ENCODE measurements around the gene ZMYND10. TPM values are rescaled to one million over a fixed set of nuclear protein-coding genes. Genes with fewer than 3 reads are reported as not detected.

ZMYND10 gene
- total and polyA plus RNA-seq, 9 of the 15 experiments (the other 6 are each of a cell fraction or from before 2014, with no cell fraction given) = 0.20 to 2.8 (median 0.70) TPM

GRCh38 chr3:50350213-50350526 is 4.6 kb upstream of the ZMYND10 start:
- 0% methylated on average over 7 of the region's 7 CpGs for WGBS (ENCODE audit: insufficient coverage, low coverage, missing lambda C conversion rate)
- H3K4me3 ChIP-seq = peak overlapping the region; percentile 72
- intact Hi-C loops (cut with micrococcal nuclease) (no loop called here), in situ Hi-C loops (cut with MboI) (no loop called here)
- peak overlapping the region; percentile 86 for H3K4me2 ChIP-seq (ENCODE audit: insufficient read depth, low read length)
- ChIA-PET POLR2A (interaction anchor here (0.6 to 1.6 kb wide), 8 partner anchors 9 to 53 kb away, joined by 3 to 12 read pairs (median 3); partner anchors contain the start of genes HYAL3, NAA80, RASSF1 and TMEM115), CTCF (ENCODE audit: low intra/inter-chr PET ratio) (no interaction called here)
- DNase-seq (ENCODE audit: extremely low read depth in 1 of 4, low spot score in 3 of 4) (no peak), FAIRE-seq (no peak), ATAC-seq (no peak; the same call in 2 of the 3 replicates)
- peaks cover 26% of the 10 kb centered on the region for H3K79me2 ChIP-seq (ENCODE audit: control insufficient read depth, insufficient read depth, low read length)
- peak overlapping the region; percentile 77 for H3K27ac ChIP-seq (ENCODE audit: extremely low read depth, low read depth, low read length)
- TSS peak; percentile 60 for BruUV-seq (replicated peaks)
- H3K9me3 ChIP-seq (replicated peaks; ENCODE audit: control insufficient read depth, insufficient read depth, low read depth, low read length) = no peaks in the 10 kb centered on the region; the same call in 1 of the 2 replicates
- H2AFZ ChIP-seq (ENCODE audit: low read depth, low read length) = peak overlapping the region; percentile 98
- H3K4me1 ChIP-seq (replicated peaks in 1 of 2; ENCODE audit: control insufficient read depth in 2 of 2, insufficient read depth in 2 of 2, low read length in 2 of 2) = peaks cover 11 to 49% of the 10 kb centered on the region in 2 experiments; a peak in 4 of 5 replicates
- H3K9ac ChIP-seq (ENCODE audit: insufficient read depth in 1 of 2, low read depth in 2 of 2, low read length in 2 of 2) = peak overlapping the region; percentile 73 to 93
- TF ChIP-seq SP1 (CRISPR knock-in tag; IDR thresholded peaks at IDR 0.05) = no peak
- TF ChIP-seq MEF2A (IDR thresholded peaks at IDR 0.05; ENCODE audit: control insufficient read depth, low read depth, low read length) = 0 out of 2 replicates have a peak, but pooled peaks have one; percentile 40
- H3K27me3 ChIP-seq (ENCODE audit: control insufficient read depth in 2 of 2, insufficient read depth in 2 of 2, low read length in 2 of 2) = no peaks in the 10 kb centered on the region
- H3K9me1 ChIP-seq (ENCODE audit: control insufficient read depth, insufficient read depth, low read length) = peaks cover under 1% of the 10 kb centered on the region
- no peaks in the 10 kb centered on the region; the same call in 1 of the 2 replicates for H4K20me1 ChIP-seq (replicated peaks; ENCODE audit: control insufficient read depth, insufficient read depth, low read length)
- peaks cover 44% of the 10 kb centered on the region; the same call in 2 of the 3 replicates for H3K36me3 ChIP-seq (ENCODE audit: control insufficient read depth, insufficient read depth, low read length)

GRCh38 chr3:50347187-50347813 is 1.8 kb upstream of the ZMYND10 start:
- Histone ChIP-seq H3K4me2 (ENCODE audit: insufficient read depth, low read length) (no peak overlapping the region), H3K9me3 (replicated peaks; ENCODE audit: control insufficient read depth, insufficient read depth, low read depth, low read length) (no peaks in the 10 kb centered on the region; the same call in 1 of the 2 replicates), H3K9me1 (ENCODE audit: control insufficient read depth, insufficient read depth, low read length) (peaks cover 3% of the 10 kb centered on the region), H3K36me3 (ENCODE audit: control insufficient read depth, insufficient read depth, low read length) (peaks cover 19% of the 10 kb centered on the region; the same call in 2 of the 3 replicates), H3K27ac (ENCODE audit: extremely low read depth, low read depth, low read length) (no peak overlapping the region), H3K27me3 (ENCODE audit: control insufficient read depth in 2 of 2, insufficient read depth in 2 of 2, low read length in 2 of 2) (no peaks in the 10 kb centered on the region), H4K20me1 (replicated peaks; ENCODE audit: control insufficient read depth, insufficient read depth, low read length) (no peaks in the 10 kb centered on the region), H3K4me1 (replicated peaks in 1 of 2; ENCODE audit: control insufficient read depth in 2 of 2, insufficient read depth in 2 of 2, low read length in 2 of 2) (peaks cover 18 to 47% of the 10 kb centered on the region in 2 experiments; a peak in 4 of 5 replicates), H3K79me2 (ENCODE audit: control insufficient read depth, insufficient read depth, low read length) (peaks cover 26% of the 10 kb centered on the region), H3K4me3 (no peak overlapping the region), H2AFZ (ENCODE audit: low read depth, low read length) (no peak overlapping the region), H3K9ac (ENCODE audit: insufficient read depth in 1 of 2, low read depth in 2 of 2, low read length in 2 of 2) (no peak overlapping the region)
- BruUV-seq (replicated peaks) = no TSS peak
- in situ Hi-C loops (cut with MboI) = no loop called here
- 25% methylated on average over 11 of the region's 14 CpGs for WGBS (ENCODE audit: insufficient coverage, low coverage, missing lambda C conversion rate)
- ATAC-seq (peak; percentile 8; the same call in 1 of the 3 replicates), DNase-seq (ENCODE audit: extremely low read depth in 1 of 4, low spot score in 3 of 4) (peak in 3 of 4 experiments; percentile 31 to 74 (median 62)), FAIRE-seq (peak; percentile 91)
- POLR2A ChIA-PET = interaction anchor here (0.6 to 1.7 kb wide), 2 partner anchors 10 to 47 kb away, joined by 4 to 5 read pairs; no protein-coding TSS in a partner anchor
- intact Hi-C loops (cut with micrococcal nuclease) = loop anchor here (5.0 kb wide), 1 partner anchor 195 kb away; no protein-coding TSS in a partner anchor
- CTCF ChIA-PET (ENCODE audit: low intra/inter-chr PET ratio) = interaction anchor here (0.6 to 1.3 kb wide), 3 partner anchors 72 to 203 kb away, joined by 3 to 10 read pairs (median 4); no protein-coding TSS in a partner anchor
- TF ChIP-seq MBD2 (IDR thresholded peaks at IDR 0.05; ENCODE audit: borderline replicate concordance, low read depth) (no peak), NRF1 (conservative IDR thresholded peaks at IDR 0.05 in 1 of 2, IDR thresholded peaks at IDR 0.05 in 1 of 2) (no peak), COPS2 (conservative IDR thresholded peaks at IDR 0.05) (no peak), THAP7 (CRISPR knock-in tag; IDR thresholded peaks at IDR 0.05) (no peak), JUN (IDR thresholded peaks at IDR 0.05; ENCODE audit: borderline replicate concordance, low read depth, low read length) (peak; percentile 34; the same call in 1 of the 2 replicates), JUN (CRISPR knock-in tag; IDR thresholded peaks at IDR 0.05; ENCODE audit: borderline replicate concordance) (no peak), ZNF184 (CRISPR knock-in tag; IDR thresholded peaks at IDR 0.05) (no peak), CTCF (IDR thresholded peaks at IDR 0.05 in 2 of 3, conservative IDR thresholded peaks at IDR 0.05 in 1 of 3; ENCODE audit: insufficient read depth in 2 of 3, low read depth in 1 of 3, low read length in 3 of 3) (peak; percentile 67 to 73 (median 70)), KLF16 (IDR thresholded peaks at IDR 0.05) (no peak), ELF4 (CRISPR knock-in tag; IDR thresholded peaks at IDR 0.05) (no peak), ZNF551 (CRISPR knock-in tag; IDR thresholded peaks at IDR 0.05) (no peak)

All from K562 (cell line).